AG04450 (cell line): Measurements from ENCODE around the gene RBM28. TPM values are rescaled to one million over a fixed set of nuclear protein-coding genes. Genes with fewer than 3 reads are reported as not detected.

Experiments
- CTCF ChIA-PET: fragments of 300-600, 350-600 bp; formaldehyde crosslinking; extraction: SDS; loops from one replicate; lab custom pipeline; 2022; ENCODE audit warnings: antibody characterized with exemption, inconsistent platforms; lab: Charles Lee
- POLR2A ChIA-PET: fragments of 350-600 bp; formaldehyde crosslinking; extraction: SDS; loops from one replicate; lab custom pipeline; 2021; ENCODE audit warnings: antibody characterized with exemption, inconsistent platforms; lab: Yijun Ruan, JAX
- DNase-seq: peaks from one replicate; pipeline ENCODE4 v3.0.0-alpha.2; 2011; ENCODE audit warnings: low read depth, low spot score
- H3K27ac ChIP-seq: one replicate; pipeline ENCODE4 v1.5.1; 2012; ENCODE audit warnings: low read depth, low read length, control low read depth
- H3K27me3 ChIP-seq: one replicate; pipeline ENCODE4 v1.6.0; 2012; ENCODE audit warnings: low read length; ENCODE audit not compliant: control insufficient read depth, insufficient read depth
- H3K4me3 ChIP-seq: 2 replicates; pipeline ENCODE4 v1.5.1; 2011; ENCODE audit warnings: mild to moderate bottlenecking, low read depth, low read length, control low read depth
- H3K9me3 ChIP-seq: 2 replicates; pipeline ENCODE4 v1.5.1; 2012; ENCODE audit warnings: low read length; ENCODE audit not compliant: control insufficient read depth, insufficient read depth
- polyA plus RNA-seq: library from polyadenylated mRNA; depleted of rRNA; stranded (reverse); fragments of >200 nt; gene quantifications from 2 replicates; pipeline ENCODE4 v1.2.3, GENCODE V29; 2011
- TF ChIP-seq, protein P1 (sequence below): IDR thresholded peaks from 2 replicates; pipeline ENCODE4 v1.5.1; 2011; ENCODE audit warnings: low read depth, low read length, control low read depth, inconsistent platforms

RBM28 gene
- polyA plus RNA-seq, 1 experiment = 19.0 TPM

DNA sequence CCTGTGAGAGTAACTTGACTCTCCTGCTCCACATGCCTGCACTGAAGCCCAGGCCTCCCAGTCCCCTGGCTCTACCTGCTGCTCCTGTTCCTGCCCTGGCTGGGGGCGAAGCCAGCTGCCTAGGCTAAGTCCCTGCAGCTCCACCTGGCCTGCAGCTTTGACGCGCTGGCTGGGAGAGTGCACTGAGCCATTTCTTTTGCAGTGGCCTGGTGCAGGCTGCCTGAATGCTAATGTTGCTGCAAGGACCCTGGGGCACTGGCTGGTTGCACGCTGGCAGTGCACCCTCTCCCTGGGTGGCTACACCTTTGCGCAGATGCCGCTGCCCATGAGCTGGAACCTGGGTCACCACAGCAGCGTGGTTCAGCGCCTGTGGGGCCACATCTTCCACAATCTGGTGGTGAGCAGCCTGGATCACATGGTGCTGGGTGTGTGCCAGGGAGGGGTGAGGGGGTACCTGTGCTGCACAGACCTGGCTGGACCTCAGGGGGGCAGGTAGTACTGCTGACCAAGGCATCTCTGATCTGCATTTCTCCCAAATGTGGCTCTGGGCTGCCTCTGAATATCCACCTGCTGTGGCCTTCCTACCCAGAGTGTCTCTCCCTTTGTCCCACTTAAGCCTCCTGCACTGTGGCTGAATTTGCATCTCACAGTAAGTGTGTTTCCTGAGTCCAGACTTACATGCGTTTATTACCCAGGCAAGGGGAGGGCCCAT is 46.1 kb upstream of the RBM28 start:
- ChIA-PET CTCF (interaction anchor here (1.0 to 19.7 kb wide), 5 partner anchors 8 to 43 kb away, joined by 3 to 474 read pairs (median 6); partner anchors contain the start of gene RBM28), POLR2A (no interaction called here)
- TF ChIP-seq, protein P1, sequence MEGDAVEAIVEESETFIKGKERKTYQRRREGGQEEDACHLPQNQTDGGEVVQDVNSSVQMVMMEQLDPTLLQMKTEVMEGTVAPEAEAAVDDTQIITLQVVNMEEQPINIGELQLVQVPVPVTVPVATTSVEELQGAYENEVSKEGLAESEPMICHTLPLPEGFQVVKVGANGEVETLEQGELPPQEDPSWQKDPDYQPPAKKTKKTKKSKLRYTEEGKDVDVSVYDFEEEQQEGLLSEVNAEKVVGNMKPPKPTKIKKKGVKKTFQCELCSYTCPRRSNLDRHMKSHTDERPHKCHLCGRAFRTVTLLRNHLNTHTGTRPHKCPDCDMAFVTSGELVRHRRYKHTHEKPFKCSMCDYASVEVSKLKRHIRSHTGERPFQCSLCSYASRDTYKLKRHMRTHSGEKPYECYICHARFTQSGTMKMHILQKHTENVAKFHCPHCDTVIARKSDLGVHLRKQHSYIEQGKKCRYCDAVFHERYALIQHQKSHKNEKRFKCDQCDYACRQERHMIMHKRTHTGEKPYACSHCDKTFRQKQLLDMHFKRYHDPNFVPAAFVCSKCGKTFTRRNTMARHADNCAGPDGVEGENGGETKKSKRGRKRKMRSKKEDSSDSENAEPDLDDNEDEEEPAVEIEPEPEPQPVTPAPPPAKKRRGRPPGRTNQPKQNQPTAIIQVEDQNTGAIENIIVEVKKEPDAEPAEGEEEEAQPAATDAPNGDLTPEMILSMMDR = no peak
- DNase-seq = no peak
- Histone ChIP-seq H3K4me3 (no peak overlapping the region), H3K27me3 (peaks cover 14% of the 10 kb centered on the region), H3K9me3 (no peaks in the 10 kb centered on the region), H3K27ac (no peak overlapping the region)

- ChIA-PET CTCF (interaction anchor here (1.0 to 19.7 kb wide), 5 partner anchors 9 to 42 kb away, joined by 3 to 474 read pairs (median 6); partner anchors contain the start of gene RBM28), POLR2A (no interaction called here)
- H3K4me3 ChIP-seq = no peak overlapping the region
- no peak overlapping the region for H3K27ac ChIP-seq
- no peaks in the 10 kb centered on the region for H3K9me3 ChIP-seq
- DNase-seq = no peak
- H3K27me3 ChIP-seq = peaks cover 17% of the 10 kb centered on the region
- TF ChIP-seq, protein P1 = no peak
These were observed 45.4 kb upstream of the RBM28 start for GRCh38 chr7:128389085-128389617.

DNA sequence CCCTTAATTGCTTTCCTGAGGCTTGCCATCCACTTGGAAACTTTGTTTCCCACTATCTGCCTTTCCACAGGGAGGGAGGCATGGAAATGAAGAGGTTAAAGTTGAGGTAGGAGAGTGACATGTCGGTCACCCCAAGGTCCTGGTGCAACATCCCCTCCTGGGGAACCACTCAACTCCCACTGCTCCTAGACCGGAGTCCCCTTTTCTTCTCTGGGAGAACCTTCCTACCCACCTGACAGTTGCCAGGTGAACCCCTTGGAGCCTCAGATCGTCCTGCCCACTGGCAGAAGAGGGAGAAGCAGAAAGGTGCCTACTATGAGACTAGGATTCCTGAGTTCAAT is 44.4 kb upstream of the RBM28 start:
- Histone ChIP-seq H3K4me3 (no peak overlapping the region), H3K9me3 (no peaks in the 10 kb centered on the region), H3K27me3 (peaks cover 19% of the 10 kb centered on the region), H3K27ac (no peak overlapping the region)
- POLR2A ChIA-PET = interaction anchor here (1.9 kb wide), 1 partner anchor 41 kb away, joined by 11 read pairs; no protein-coding TSS in a partner anchor
- TF ChIP-seq, protein P1 = no peak
- no peak for DNase-seq
- CTCF ChIA-PET = interaction anchor here (0.5 to 19.7 kb wide), 24 partner anchors 9 to 342 kb away, joined by 3 to 474 read pairs (median 6); partner anchors contain the start of gene RBM28

- TF ChIP-seq, protein P1 = peak; percentile 88
- POLR2A ChIA-PET = interaction anchor here (1.9 kb wide), 1 partner anchor 40 kb away, joined by 11 read pairs; no protein-coding TSS in a partner anchor
- H3K27ac ChIP-seq = no peak overlapping the region
- H3K4me3 ChIP-seq = no peak overlapping the region
- DNase-seq = peak; percentile 24
- H3K27me3 ChIP-seq = peaks cover 20% of the 10 kb centered on the region
- H3K9me3 ChIP-seq = no peaks in the 10 kb centered on the region
- CTCF ChIA-PET = interaction anchor here (0.5 to 19.7 kb wide), 28 partner anchors 8 to 342 kb away, joined by 3 to 474 read pairs (median 5); partner anchors contain the start of gene RBM28
These were observed 43.8 kb upstream of the RBM28 start for GRCh38 chr7:128387216-128388144.
